PC-3 (cell line): Measurements from ENCODE around the gene CAPZB. TPM values are rescaled to one million over a fixed set of nuclear protein-coding genes. Genes with fewer than 3 reads are reported as not detected.

Experiments used
- ATAC-seq: fragments of 200-7000 bp; cut with Tn5 transposase; 2 replicates; pipeline ENCODE4 v1.9.1; 2020; ENCODE audit warnings: mild to moderate bottlenecking, moderate library complexity
- BruUV-seq: library from RNA; stranded (reverse); fragments of 400-500 nt; replicated peaks from 2 replicates; lab custom pipeline; 2021; lab: Mats Ljungman, UMichigan
- CTCF ChIA-PET: fragments of 300-600 bp; sonication (Branson Sonifier 250); formaldehyde crosslinking; loops from one replicate; lab custom pipeline; 2022; ENCODE audit warnings: antibody characterized with exemption; lab: Charles Lee
- POLR2A ChIA-PET: fragments of 300-600 bp; sonication (Branson Sonifier 250); formaldehyde crosslinking; loops from one replicate; lab custom pipeline; 2022; ENCODE audit warnings: antibody characterized with exemption; ENCODE audit not compliant: unreplicated experiment; lab: Charles Lee
- DNase-seq: peaks from one replicate; pipeline ENCODE4 v3.0.0-alpha.2; 2015
- H2AFZ ChIP-seq: fragments of 300-600 bp; sonication (generic); 2 replicates; pipeline ENCODE4 v1.6.0; 2016; ENCODE audit warnings: antibody characterized with exemption, low read length
- H3F3A ChIP-seq: fragments of 300-600 bp; sonication (generic); one replicate; pipeline ENCODE4 v1.6.0; 2017; ENCODE audit warnings: antibody characterized with exemption, low read length, control low read depth, mild to moderate bottlenecking; ENCODE audit not compliant: unreplicated experiment
- H3K27ac ChIP-seq: fragments of 300-600 bp; sonication (generic); 2 replicates; pipeline ENCODE4 v1.5.1; 2016; ENCODE audit warnings: mild to moderate bottlenecking, low read length
- H3K27me3 ChIP-seq: fragments of 300-600 bp; sonication (generic); 2 replicates; pipeline ENCODE4 v1.6.1; 2016; ENCODE audit warnings: low read length, mixed read lengths
- H3K36me3 ChIP-seq: fragments of 300-600 bp; sonication (generic); 2 replicates; pipeline ENCODE4 v1.6.1; 2016; ENCODE audit warnings: low read depth, mixed run types, low read length, mixed read lengths
- H3K4me1 ChIP-seq: fragments of 300-600 bp; sonication (generic); 2 replicates; pipeline ENCODE4 v1.5.1; 2016; ENCODE audit warnings: low read length; ENCODE audit not compliant: insufficient read depth
- H3K4me2 ChIP-seq: fragments of 300-600 bp; sonication (generic); 2 replicates; pipeline ENCODE4 v1.6.0; 2016; ENCODE audit warnings: low read length
- H3K4me3 ChIP-seq: fragments of 300-600 bp; sonication (generic); 2 replicates; pipeline ENCODE4 v1.5.1; 2016; ENCODE audit warnings: mild to moderate bottlenecking, low read length, mixed read lengths
- H3K79me2 ChIP-seq: fragments of 300-600 bp; sonication (generic); 2 replicates; pipeline ENCODE4 v1.6.1; 2017; ENCODE audit warnings: low read length, mixed read lengths
- H3K9ac ChIP-seq: fragments of 300-600 bp; sonication (generic); 2 replicates; pipeline ENCODE4 v1.6.0; 2016; ENCODE audit warnings: mild to moderate bottlenecking, low read length
- H3K9me2 ChIP-seq: fragments of 300-600 bp; sonication (generic); replicated peaks from 2 replicates; pipeline ENCODE4 v1.6.1; 2016; ENCODE audit warnings: mixed run types, low read length, mixed read lengths
- H3K9me3 ChIP-seq: fragments of 300-600 bp; sonication (generic); 2 replicates; pipeline ENCODE4 v1.6.1; 2016; ENCODE audit warnings: low read length, mixed read lengths
- H4K20me1 ChIP-seq: fragments of 300-600 bp; sonication (generic); 2 replicates; pipeline ENCODE4 v1.6.1; 2016; ENCODE audit warnings: low read length, mixed read lengths
- CTCF ChIP-seq: fragments of 300-600 bp; sonication (generic); conservative IDR thresholded peaks from 2 replicates; pipeline ENCODE4 v1.5.1; 2017; ENCODE audit warnings: antibody characterized with exemption, low read depth, mild to moderate bottlenecking, low read length
- EZH2 ChIP-seq: fragments of 300-600 bp; sonication (generic); IDR thresholded peaks from one replicate; pipeline ENCODE4 v1.6.1; 2017; ENCODE audit warnings: antibody characterized with exemption, mild to moderate bottlenecking, low read length; ENCODE audit not compliant: unreplicated experiment
- EZH2phosphoT487 ChIP-seq: fragments of 300-600 bp; sonication (generic); IDR thresholded peaks from 2 replicates; pipeline ENCODE4 v1.6.1; 2018; ENCODE audit warnings: mild to moderate bottlenecking, antibody characterized with exemption, low read length, borderline replicate concordance
- intact Hi-C: fragments of 100-400 bp; cut with micrococcal nuclease; formaldehyde crosslinking; loops from 2 replicates; pipeline ENCODE4 v1.9.0; 2023
- total RNA-seq: library from RNA; depleted of rRNA; stranded (reverse); fragments of >200 nt; gene quantifications from 2 replicates; pipeline ENCODE4 v1.2.3, GENCODE V29; 2014

CAPZB gene
- total RNA-seq, 1 experiment from 2014 or later: 86.7 TPM

- Histone ChIP-seq H3K79me2 (peaks cover 47% of the 10 kb centered on the region), H3K36me3 (no peaks in the 10 kb centered on the region), H3F3A (no peaks in the 10 kb centered on the region), H4K20me1 (peaks cover 3% of the 10 kb centered on the region; the same call in 1 of the 2 replicates), H3K9me2 (no peaks in the 10 kb centered on the region), H3K4me1 (peaks cover 4% of the 10 kb centered on the region; the same call in 1 of the 2 replicates), H3K4me2 (no peak overlapping the region), H2AFZ (no peak overlapping the region), H3K4me3 (no peak overlapping the region), H3K27me3 (no peaks in the 10 kb centered on the region), H3K27ac (no peak overlapping the region), H3K9me3 (no peaks in the 10 kb centered on the region), H3K9ac (no peak overlapping the region)
- ChIA-PET CTCF (no interaction called here), POLR2A (no interaction called here)
- TF ChIP-seq CTCF (no peak), EZH2 (no peak), EZH2phosphoT487 (no peak)
- no TSS peak for BruUV-seq
- ATAC-seq: no peak
- intact Hi-C loops: loop anchor here (10.0 kb wide), 3 partner anchors 57 to 187 kb away; partner anchors contain the start of gene CAPZB
- DNase-seq: no peak
Observed at GRCh38 chr1:19397217-19397945, 88.0 kb downstream of the CAPZB start.

- no peak overlapping the region for H3K4me2 ChIP-seq
- no peaks in the 10 kb centered on the region for H3K27me3 ChIP-seq
- H3K9ac ChIP-seq: no peak overlapping the region
- no TSS peak for BruUV-seq
- H3K9me3 ChIP-seq: no peaks in the 10 kb centered on the region
- no peak overlapping the region for H2AFZ ChIP-seq
- no peaks in the 10 kb centered on the region for H3K9me2 ChIP-seq
- TF ChIP-seq CTCF: no peak
- TF ChIP-seq EZH2: no peak
- no peak for TF ChIP-seq EZH2phosphoT487
- H3F3A ChIP-seq: no peaks in the 10 kb centered on the region
- ChIA-PET CTCF (no interaction called here), POLR2A (no interaction called here)
- no peaks in the 10 kb centered on the region for H3K36me3 ChIP-seq
- peaks cover 3% of the 10 kb centered on the region; the same call in 1 of the 2 replicates for H4K20me1 ChIP-seq
- no peak for ATAC-seq
- no peak for DNase-seq
- intact Hi-C loops: loop anchor here (10.0 kb wide), 3 partner anchors 59 to 189 kb away; partner anchors contain the start of gene CAPZB
- H3K79me2 ChIP-seq: peaks cover 47% of the 10 kb centered on the region
- H3K27ac ChIP-seq: no peak overlapping the region
- H3K4me1 ChIP-seq: peaks cover 4% of the 10 kb centered on the region; the same call in 1 of the 2 replicates
- H3K4me3 ChIP-seq: no peak overlapping the region
Observed at GRCh38 chr1:19396280-19396679, 89.1 kb downstream of the CAPZB start.
